Activated naive CD8-positive, alpha-beta T cell treated with anti-CD3 and anti-CD28 coated beads for 36 hours (primary cell): ENCODE results near the gene IL17C. TPM values are rescaled to one million over a fixed set of nuclear protein-coding genes. Genes with fewer than 3 reads are reported as not detected.
A peak's percentile ranks its signal among the peaks of the same experiment; 100 is the strongest.

Source experiments
- DNase-seq: peaks from one replicate; pipeline ENCODE4 v3.0.0; 2021
- H3K27ac Mint-ChIP-seq: one replicate; pipeline ENCODE4 v1.8.0; 2022; ENCODE audit warnings: mild to moderate bottlenecking, moderate library complexity, mixed read lengths
- H3K27me3 Mint-ChIP-seq: one replicate; pipeline ENCODE4 v1.8.0; 2022; ENCODE audit warnings: mild to moderate bottlenecking, mixed read lengths
- H3K36me3 Mint-ChIP-seq: one replicate; pipeline ENCODE4 v1.8.0; 2021; ENCODE audit warnings: mild to moderate bottlenecking, mixed read lengths
- H3K4me1 Mint-ChIP-seq: one replicate; pipeline ENCODE4 v1.8.0; 2021; ENCODE audit warnings: mixed read lengths
- H3K4me3 Mint-ChIP-seq: one replicate; pipeline ENCODE4 v1.8.0; 2022; ENCODE audit warnings: mild to moderate bottlenecking, moderate library complexity, mixed read lengths
- H3K9me3 Mint-ChIP-seq: one replicate; pipeline ENCODE4 v1.8.0; 2022; ENCODE audit warnings: mixed read lengths
- total RNA-seq, 2 experiments: library from RNA; stranded (reverse); gene quantifications; one replicate each; pipeline ENCODE4 v1.2.3, GENCODE V29; 2021

The IL17C gene
- total RNA-seq, 2 experiments from 2014 or later: not detected

- Mint-ChIP-seq H3K9me3 (no peaks in the 10 kb centered on the region), H3K4me1 (peaks cover 17% of the 10 kb centered on the region), H3K27ac (no peak overlapping the region), H3K4me3 (no peak overlapping the region), H3K27me3 (peaks cover 18% of the 10 kb centered on the region), H3K36me3 (peaks cover 11% of the 10 kb centered on the region)
- DNase-seq: no peak
Measured at GRCh38 chr16:88642881-88643643, 4.7 kb downstream of the IL17C start.

- Mint-ChIP-seq H3K9me3 (no peaks in the 10 kb centered on the region), H3K27ac (no peak overlapping the region), H3K4me3 (no peak overlapping the region)
Measured at GRCh38 chr16:88643644-88643932, 5.2 kb downstream of the IL17C start.

GRCh38 chr16:88645455-88645854 is 7.1 kb downstream of the IL17C start:
- Mint-ChIP-seq H3K27me3 (peaks cover 2% of the 10 kb centered on the region), H3K4me3 (no peak overlapping the region), H3K36me3 (peaks cover 16% of the 10 kb centered on the region), H3K27ac (no peak overlapping the region), H3K9me3 (no peaks in the 10 kb centered on the region), H3K4me1 (peaks cover 9% of the 10 kb centered on the region)
- DNase-seq: no peak

More at GRCh38 chr16:88643644-88643932, 5.2 kb downstream of the IL17C start:
- H3K27me3 Mint-ChIP-seq: peaks cover 13% of the 10 kb centered on the region
- H3K4me1 Mint-ChIP-seq: peaks cover 13% of the 10 kb centered on the region
- peaks cover 11% of the 10 kb centered on the region for H3K36me3 Mint-ChIP-seq
- DNase-seq: no peak

- peaks cover 17% of the 10 kb centered on the region for H3K36me3 Mint-ChIP-seq
- peaks cover 9% of the 10 kb centered on the region for H3K4me1 Mint-ChIP-seq
- no peaks in the 10 kb centered on the region for H3K27me3 Mint-ChIP-seq
- no peak overlapping the region for H3K27ac Mint-ChIP-seq
- H3K9me3 Mint-ChIP-seq: no peaks in the 10 kb centered on the region
- H3K4me3 Mint-ChIP-seq: no peak overlapping the region
- no peak for DNase-seq
Measured at GRCh38 chr16:88645941-88646340, 7.6 kb downstream of the IL17C start.

GRCh38 chr16:88646345-88647034 is 8.1 kb downstream of the IL17C start:
- H3K4me3 Mint-ChIP-seq: no peak overlapping the region
- H3K36me3 Mint-ChIP-seq: peaks cover 17% of the 10 kb centered on the region
- no peak overlapping the region for H3K27ac Mint-ChIP-seq
- H3K27me3 Mint-ChIP-seq: no peaks in the 10 kb centered on the region
- DNase-seq: no peak
- H3K9me3 Mint-ChIP-seq: no peaks in the 10 kb centered on the region
- H3K4me1 Mint-ChIP-seq: peaks cover 14% of the 10 kb centered on the region

GRCh38 chr16:88647178-88648070 is 9.1 kb downstream of the IL17C start:
- DNase-seq: no peak
- H3K36me3 Mint-ChIP-seq: peaks cover 14% of the 10 kb centered on the region
- no peak overlapping the region for H3K27ac Mint-ChIP-seq
- no peaks in the 10 kb centered on the region for H3K9me3 Mint-ChIP-seq
- H3K27me3 Mint-ChIP-seq: no peaks in the 10 kb centered on the region
- H3K4me1 Mint-ChIP-seq: peaks cover 16% of the 10 kb centered on the region
- H3K4me3 Mint-ChIP-seq: no peak overlapping the region

- Mint-ChIP-seq H3K4me3 (peak overlapping the region; percentile 90), H3K9me3 (no peaks in the 10 kb centered on the region), H3K27me3 (no peaks in the 10 kb centered on the region), H3K36me3 (peaks cover 7% of the 10 kb centered on the region), H3K27ac (peak overlapping the region; percentile 72), H3K4me1 (peaks cover 15% of the 10 kb centered on the region)
- no peak for DNase-seq
Measured at GRCh38 chr16:88649195-88649923, 11.0 kb downstream of the IL17C start.

- DNase-seq: peak; percentile 46
- Mint-ChIP-seq H3K27me3 (no peaks in the 10 kb centered on the region), H3K4me1 (peaks cover 13% of the 10 kb centered on the region), H3K27ac (peak overlapping the region; percentile 84), H3K36me3 (peaks cover 6% of the 10 kb centered on the region), H3K9me3 (no peaks in the 10 kb centered on the region), H3K4me3 (peak overlapping the region; percentile 90)
Measured at GRCh38 chr16:88649924-88650748, 11.8 kb downstream of the IL17C start.

- Mint-ChIP-seq H3K36me3 (peaks cover 6% of the 10 kb centered on the region), H3K4me3 (peak within 1 kb of the TSS; percentile 90), H3K9me3 (no peaks in the 10 kb centered on the region), H3K4me1 (peaks cover 13% of the 10 kb centered on the region), H3K27ac (peak within 1 kb of the TSS; percentile 95), H3K27me3 (no peaks in the 10 kb centered on the region)
- DNase-seq: peak; percentile 95
Measured at GRCh38 chr16:88650749-88651275, 12.4 kb downstream of the IL17C start, which contains the start of gene CYBA. Gene CYBA (minus strand): TSS chr16:88651053. CDS start chr16:88651013, 40 bp downstream.

GRCh38 chr16:88651276-88651988 is 13.1 kb downstream of the IL17C start:
- DNase-seq: peak; percentile 87
- peaks cover 13% of the 10 kb centered on the region for H3K4me1 Mint-ChIP-seq
- H3K36me3 Mint-ChIP-seq: peaks cover 6% of the 10 kb centered on the region
- no peaks in the 10 kb centered on the region for H3K9me3 Mint-ChIP-seq
- no peaks in the 10 kb centered on the region for H3K27me3 Mint-ChIP-seq
- peak overlapping the region; percentile 90 for H3K4me3 Mint-ChIP-seq
- peak overlapping the region; percentile 95 for H3K27ac Mint-ChIP-seq

GRCh38 chr16:88651989-88652761 is 13.8 kb downstream of the IL17C start:
- Mint-ChIP-seq H3K4me3 (no peak overlapping the region), H3K27ac (peak overlapping the region; percentile 95), H3K27me3 (no peaks in the 10 kb centered on the region), H3K4me1 (peaks cover 13% of the 10 kb centered on the region), H3K9me3 (no peaks in the 10 kb centered on the region), H3K36me3 (peaks cover 8% of the 10 kb centered on the region)
- DNase-seq: no peak

GRCh38 chr16:88652762-88653063 is 14.3 kb downstream of the IL17C start:
- Mint-ChIP-seq H3K4me3 (no peak overlapping the region), H3K36me3 (peaks cover 8% of the 10 kb centered on the region), H3K9me3 (no peaks in the 10 kb centered on the region), H3K4me1 (peaks cover 13% of the 10 kb centered on the region), H3K27ac (no peak overlapping the region), H3K27me3 (no peaks in the 10 kb centered on the region)
- no peak for DNase-seq

- Mint-ChIP-seq H3K4me1 (peaks cover 13% of the 10 kb centered on the region), H3K36me3 (peaks cover 8% of the 10 kb centered on the region), H3K9me3 (no peaks in the 10 kb centered on the region), H3K27ac (no peak overlapping the region), H3K4me3 (no peak overlapping the region), H3K27me3 (no peaks in the 10 kb centered on the region)
- no peak for DNase-seq
Measured at GRCh38 chr16:88653101-88653500, 14.7 kb downstream of the IL17C start.
